Astrocyte of the cerebellum (primary cell): ENCODE measurements around the gene SH3BGRL3.
"Not testable (repeated sequence)": the region's sequence is repeated elsewhere in the genome, so short reads cannot be mapped to it uniquely, and the experiment has no call there.

Experiments used
- DNase-seq: peaks from one replicate; pipeline ENCODE4 v3.0.0-alpha.2; 2011; ENCODE audit warnings: low read depth
- H3K4me3 ChIP-seq: 2 replicates; pipeline ENCODE4 v1.5.1; 2011; ENCODE audit warnings: mild to moderate bottlenecking, low read depth, low read length, moderate library complexity
- CTCF ChIP-seq: IDR thresholded peaks from 2 replicates; pipeline ENCODE4 v1.5.1; 2012; ENCODE audit warnings: low read length, low read depth, moderate library complexity, mild to moderate bottlenecking; ENCODE audit errors: missing control alignments
- in situ Hi-C: cut with HindIII; loops from 2 replicates; pipeline ENCODE4 v1.10.0; 2017; ENCODE audit warnings: low sequenced_read_pairs

Gene SH3BGRL3

GRCh38 chr1:26306290-26307229 lies 26.7 kb downstream of the SH3BGRL3 start, which contains the start of gene UBXN11:
UBXN11 (minus strand) TSS chr1:26306636; CDS start chr1:26302883, 3,753 bp downstream.
- in situ Hi-C loops, result no loop called here
- DNase-seq, result peak; percentile 92
- H3K4me3 ChIP-seq, result peak within 1 kb of the TSS; percentile 90
- TF ChIP-seq CTCF, result no peak

GRCh38 chr1:26307363-26307781 lies 27.5 kb downstream of the SH3BGRL3 start:
- DNase-seq, result no peak
- no peak overlapping the region for H3K4me3 ChIP-seq
- no peak for TF ChIP-seq CTCF
- in situ Hi-C loops, result no loop called here

GRCh38 chr1:26307966-26308899 lies 28.3 kb downstream of the SH3BGRL3 start:
- H3K4me3 ChIP-seq, in situ Hi-C loops, DNase-seq: not testable (repeated sequence)

- no peak for TF ChIP-seq CTCF
- DNase-seq, result no peak
- no peak overlapping the region for H3K4me3 ChIP-seq
- in situ Hi-C loops, result no loop called here
Measured at GRCh38 chr1:26314501-26314900, 34.6 kb downstream of the SH3BGRL3 start.

- in situ Hi-C loops, result no loop called here
- TF ChIP-seq CTCF, result no peak
- no peak for DNase-seq
- no peak overlapping the region for H3K4me3 ChIP-seq
Measured at GRCh38 chr1:26315874-26316850, 36.3 kb downstream of the SH3BGRL3 start.

- TF ChIP-seq CTCF, result no peak
- in situ Hi-C loops, result no loop called here
- no peak for DNase-seq
- no peak overlapping the region for H3K4me3 ChIP-seq
Measured at GRCh38 chr1:26317146-26317545, 37.3 kb downstream of the SH3BGRL3 start.
